Choroid plexus epithelial cell (primary cell): Measurements from ENCODE around the gene RPS5.
A peak's percentile ranks its signal among the peaks of the same experiment; 100 is the strongest.
"Not testable (repeated sequence)": the region's sequence is repeated elsewhere in the genome, so short reads cannot be mapped to it uniquely, and the experiment has no call there.

Source experiments
- DNase-seq: peaks from one replicate; pipeline ENCODE4 v3.0.0-alpha.2; 2010; ENCODE audit warnings: low read depth
- H3K4me3 ChIP-seq: 2 replicates; pipeline ENCODE4 v1.5.1; 2011; ENCODE audit warnings: low read depth, mild to moderate bottlenecking, control low read depth, low read length, moderate library complexity
- TF ChIP-seq, protein P1 (sequence below): conservative IDR thresholded peaks from 2 replicates; pipeline ENCODE4 v1.5.1; 2011; ENCODE audit warnings: low read depth, mild to moderate bottlenecking, control low read depth, inconsistent platforms, low read length, moderate library complexity

The RPS5 gene

DNA sequence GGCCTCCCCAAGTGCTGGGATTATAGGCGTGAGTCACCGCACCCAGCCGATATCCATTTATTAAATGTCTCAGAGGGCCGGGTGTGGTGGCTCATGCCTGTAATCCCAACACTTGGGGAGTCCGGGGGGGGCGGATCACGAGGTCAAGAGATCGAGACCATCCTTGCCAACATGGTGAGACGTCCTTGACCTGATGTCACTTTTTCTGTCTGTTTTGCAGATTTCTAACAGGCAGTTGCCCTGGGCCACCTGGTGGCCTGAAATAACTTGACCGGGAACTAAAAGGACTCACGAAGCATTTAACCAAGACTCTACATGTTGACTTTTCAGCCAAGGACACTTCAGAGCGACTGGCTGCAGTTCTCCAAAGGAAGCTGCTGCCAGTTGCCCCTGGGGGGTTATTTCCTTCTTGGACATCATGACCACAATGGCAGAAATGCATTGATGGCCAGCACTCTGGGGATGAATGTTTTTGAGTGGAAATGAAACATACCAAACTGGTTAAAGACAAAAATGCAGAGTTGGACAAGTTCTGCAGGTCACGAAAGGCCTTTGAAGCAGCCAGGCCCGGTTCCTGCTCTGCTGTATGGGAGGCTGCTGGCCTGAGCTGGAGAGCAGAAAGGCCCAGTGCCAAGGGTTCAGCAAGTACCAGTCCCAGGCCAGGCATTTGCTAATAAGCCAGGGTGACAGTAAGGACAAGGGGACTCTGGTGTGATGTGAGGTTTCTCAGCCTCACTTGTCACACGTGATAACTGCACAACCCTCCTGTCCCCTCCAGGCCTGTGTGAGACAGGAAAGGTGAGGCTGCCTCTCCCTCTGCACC is 14.5 kb upstream of the RPS5 start:
- no peak overlapping the region for H3K4me3 ChIP-seq
- TF ChIP-seq, protein P1, sequence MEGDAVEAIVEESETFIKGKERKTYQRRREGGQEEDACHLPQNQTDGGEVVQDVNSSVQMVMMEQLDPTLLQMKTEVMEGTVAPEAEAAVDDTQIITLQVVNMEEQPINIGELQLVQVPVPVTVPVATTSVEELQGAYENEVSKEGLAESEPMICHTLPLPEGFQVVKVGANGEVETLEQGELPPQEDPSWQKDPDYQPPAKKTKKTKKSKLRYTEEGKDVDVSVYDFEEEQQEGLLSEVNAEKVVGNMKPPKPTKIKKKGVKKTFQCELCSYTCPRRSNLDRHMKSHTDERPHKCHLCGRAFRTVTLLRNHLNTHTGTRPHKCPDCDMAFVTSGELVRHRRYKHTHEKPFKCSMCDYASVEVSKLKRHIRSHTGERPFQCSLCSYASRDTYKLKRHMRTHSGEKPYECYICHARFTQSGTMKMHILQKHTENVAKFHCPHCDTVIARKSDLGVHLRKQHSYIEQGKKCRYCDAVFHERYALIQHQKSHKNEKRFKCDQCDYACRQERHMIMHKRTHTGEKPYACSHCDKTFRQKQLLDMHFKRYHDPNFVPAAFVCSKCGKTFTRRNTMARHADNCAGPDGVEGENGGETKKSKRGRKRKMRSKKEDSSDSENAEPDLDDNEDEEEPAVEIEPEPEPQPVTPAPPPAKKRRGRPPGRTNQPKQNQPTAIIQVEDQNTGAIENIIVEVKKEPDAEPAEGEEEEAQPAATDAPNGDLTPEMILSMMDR, result peak; percentile 37
- no peak for DNase-seq

DNA sequence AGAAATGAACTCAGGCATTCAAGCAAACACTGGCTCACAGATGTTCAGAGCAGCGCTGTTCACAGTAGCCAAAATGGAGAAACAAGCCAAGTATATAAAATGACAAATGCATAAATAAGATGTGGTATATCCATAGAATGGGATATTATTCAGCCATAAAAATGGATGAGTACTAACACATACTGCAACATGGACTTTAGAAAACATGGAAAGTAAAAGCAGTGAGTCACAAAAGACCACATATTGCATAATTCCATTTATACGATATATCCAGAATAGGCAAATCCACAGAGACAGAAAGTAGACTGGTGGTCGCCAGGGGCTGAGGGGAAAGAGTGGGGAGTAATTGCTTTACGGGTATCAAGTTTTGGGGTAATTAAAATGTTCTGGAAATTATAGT is 12.9 kb upstream of the RPS5 start:
- TF ChIP-seq, protein P1, result no peak
- DNase-seq, result peak; percentile 35
- H3K4me3 ChIP-seq, result no peak overlapping the region

DNA sequence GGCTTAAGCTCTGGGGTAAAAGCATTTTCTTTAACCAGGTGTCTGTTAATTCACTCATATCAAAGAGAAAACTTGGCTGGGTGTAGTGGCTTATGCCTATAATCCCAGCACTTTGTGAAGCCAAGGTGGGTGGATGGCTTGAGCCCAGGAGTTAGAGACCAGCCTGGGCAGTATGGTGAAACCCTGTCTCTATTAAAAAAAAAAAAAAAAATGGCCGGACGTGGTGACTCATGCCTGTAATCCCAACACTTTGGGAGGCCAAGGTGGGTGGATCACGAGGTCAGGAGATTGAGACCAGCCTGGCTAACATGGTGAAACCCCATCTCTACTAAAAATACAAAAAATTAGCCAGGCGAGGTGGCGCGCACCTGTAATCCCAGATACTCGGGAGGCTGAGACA is 10.3 kb upstream of the RPS5 start:
- H3K4me3 ChIP-seq, DNase-seq: not testable (repeated sequence)

DNA sequence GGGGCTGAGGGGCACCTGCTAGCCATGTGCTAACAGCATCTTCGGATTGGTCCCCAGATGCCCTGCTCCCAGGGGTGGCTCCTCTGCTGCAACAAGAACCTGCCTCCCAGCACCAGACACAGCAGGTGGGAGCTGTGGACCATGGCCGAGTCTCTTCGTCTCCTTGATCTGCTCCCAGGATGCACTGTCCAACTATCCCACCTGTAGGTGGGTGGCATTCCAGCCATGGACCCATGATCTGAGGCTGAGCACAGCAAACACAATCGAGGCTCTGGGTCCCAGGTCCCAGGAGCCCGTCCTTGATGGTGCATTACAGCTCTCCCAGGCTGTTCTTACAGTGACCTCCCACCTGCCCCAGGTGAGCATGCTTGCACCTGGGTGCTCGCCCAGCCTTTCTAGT is 7.8 kb upstream of the RPS5 start:
- H3K4me3 ChIP-seq, result no peak overlapping the region
- DNase-seq, result no peak
- TF ChIP-seq, protein P1, result no peak

DNA sequence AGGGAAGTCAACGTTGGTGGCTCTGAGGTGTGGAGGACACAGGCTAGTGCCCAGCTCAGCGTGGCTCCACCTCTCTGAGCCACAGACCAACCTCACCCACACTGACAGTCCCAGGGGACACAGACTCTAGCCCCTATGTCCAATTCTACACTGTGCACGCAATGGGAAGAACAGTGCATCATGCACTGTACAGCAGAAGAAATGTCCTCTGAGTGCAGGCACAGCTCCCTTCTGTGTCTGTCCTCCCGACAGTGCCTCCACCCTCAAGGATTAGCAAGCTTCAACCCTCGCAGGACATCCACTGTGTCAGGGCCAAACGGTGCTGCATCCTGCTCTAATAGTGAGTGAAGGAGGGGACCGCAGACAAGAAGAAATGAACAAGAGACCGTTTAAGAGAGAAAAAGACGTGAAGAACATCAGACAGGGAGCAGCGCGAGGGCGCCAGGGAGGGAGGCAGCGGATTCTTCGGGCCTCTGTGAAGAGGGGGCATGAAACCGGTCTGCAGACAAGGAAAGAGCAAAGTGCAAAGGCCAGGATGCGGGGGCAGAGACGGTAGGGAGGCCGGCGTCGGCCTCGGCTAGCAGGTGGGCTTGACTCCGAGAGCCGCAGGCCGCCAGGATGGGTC is 6.9 kb upstream of the RPS5 start:
- peak overlapping the region; percentile 77 for H3K4me3 ChIP-seq
- TF ChIP-seq, protein P1, result no peak
- no peak for DNase-seq

DNA sequence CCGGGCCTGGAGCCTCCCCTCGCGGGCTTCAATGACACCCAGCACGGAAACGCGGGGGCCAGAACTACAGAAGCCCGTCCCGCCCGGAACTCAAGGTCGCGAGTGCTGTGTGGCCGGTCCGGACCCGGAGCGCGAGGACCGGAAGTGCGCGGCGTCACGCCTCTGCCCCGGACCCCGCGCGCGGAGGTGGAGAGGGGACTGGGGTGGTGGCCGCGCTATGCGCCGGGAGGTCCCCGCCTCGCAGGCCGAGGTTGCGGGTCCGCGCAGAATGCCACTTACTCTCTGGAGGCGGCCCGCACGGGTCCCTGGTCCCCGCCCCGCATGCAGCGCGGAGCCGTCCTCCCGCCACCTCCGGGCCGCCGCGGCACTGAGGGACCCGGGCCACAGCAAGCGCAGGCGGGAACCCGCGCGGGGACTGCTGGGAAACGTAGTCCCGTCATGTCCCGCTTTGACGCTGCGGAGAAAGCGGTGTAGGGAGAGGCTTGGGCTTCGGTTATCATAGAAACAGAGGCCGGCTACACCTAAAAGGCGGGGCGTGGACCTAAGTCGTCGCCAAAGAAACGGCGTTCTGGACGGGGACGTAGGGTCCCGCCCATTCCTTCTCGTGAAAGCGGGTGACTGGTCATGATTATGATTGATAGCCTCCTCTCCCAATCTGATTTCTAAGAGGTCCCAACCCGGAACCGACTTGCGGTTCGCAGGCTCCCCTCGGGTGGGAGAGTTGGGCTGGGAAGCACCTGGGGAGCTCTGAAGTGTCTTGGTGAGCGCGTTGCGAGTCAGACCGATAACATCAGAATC is 6.2 kb upstream of the RPS5 start, which contains the start of gene ZNF837:
TSS of gene ZNF837 (minus strand) at position 369 of the 798 bp plus-strand sequence. CDS start 11,698 bp downstream, outside the sequence.
- peak; percentile 100 for DNase-seq
- peak within 1 kb of the TSS; percentile 77 for H3K4me3 ChIP-seq
- TF ChIP-seq, protein P1, result no peak
